ENCODE data around the gene CUL3.

CUL3 gene

GRCh38 chr2:224572338-224572737 lies 12.8 kb downstream of the CUL3 start:
- DNase-seq (ENCODE audit: low read depth): no peak
- no peak overlapping the region for H3K4me3 ChIP-seq (ENCODE audit: control insufficient read depth, low read depth, low read length)
- TF ChIP-seq, protein P1, sequence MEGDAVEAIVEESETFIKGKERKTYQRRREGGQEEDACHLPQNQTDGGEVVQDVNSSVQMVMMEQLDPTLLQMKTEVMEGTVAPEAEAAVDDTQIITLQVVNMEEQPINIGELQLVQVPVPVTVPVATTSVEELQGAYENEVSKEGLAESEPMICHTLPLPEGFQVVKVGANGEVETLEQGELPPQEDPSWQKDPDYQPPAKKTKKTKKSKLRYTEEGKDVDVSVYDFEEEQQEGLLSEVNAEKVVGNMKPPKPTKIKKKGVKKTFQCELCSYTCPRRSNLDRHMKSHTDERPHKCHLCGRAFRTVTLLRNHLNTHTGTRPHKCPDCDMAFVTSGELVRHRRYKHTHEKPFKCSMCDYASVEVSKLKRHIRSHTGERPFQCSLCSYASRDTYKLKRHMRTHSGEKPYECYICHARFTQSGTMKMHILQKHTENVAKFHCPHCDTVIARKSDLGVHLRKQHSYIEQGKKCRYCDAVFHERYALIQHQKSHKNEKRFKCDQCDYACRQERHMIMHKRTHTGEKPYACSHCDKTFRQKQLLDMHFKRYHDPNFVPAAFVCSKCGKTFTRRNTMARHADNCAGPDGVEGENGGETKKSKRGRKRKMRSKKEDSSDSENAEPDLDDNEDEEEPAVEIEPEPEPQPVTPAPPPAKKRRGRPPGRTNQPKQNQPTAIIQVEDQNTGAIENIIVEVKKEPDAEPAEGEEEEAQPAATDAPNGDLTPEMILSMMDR (IDR thresholded peaks at IDR 0.05; ENCODE audit: control insufficient read depth, insufficient read depth, low read depth, low read length, missing control alignments): no peak

DNA sequence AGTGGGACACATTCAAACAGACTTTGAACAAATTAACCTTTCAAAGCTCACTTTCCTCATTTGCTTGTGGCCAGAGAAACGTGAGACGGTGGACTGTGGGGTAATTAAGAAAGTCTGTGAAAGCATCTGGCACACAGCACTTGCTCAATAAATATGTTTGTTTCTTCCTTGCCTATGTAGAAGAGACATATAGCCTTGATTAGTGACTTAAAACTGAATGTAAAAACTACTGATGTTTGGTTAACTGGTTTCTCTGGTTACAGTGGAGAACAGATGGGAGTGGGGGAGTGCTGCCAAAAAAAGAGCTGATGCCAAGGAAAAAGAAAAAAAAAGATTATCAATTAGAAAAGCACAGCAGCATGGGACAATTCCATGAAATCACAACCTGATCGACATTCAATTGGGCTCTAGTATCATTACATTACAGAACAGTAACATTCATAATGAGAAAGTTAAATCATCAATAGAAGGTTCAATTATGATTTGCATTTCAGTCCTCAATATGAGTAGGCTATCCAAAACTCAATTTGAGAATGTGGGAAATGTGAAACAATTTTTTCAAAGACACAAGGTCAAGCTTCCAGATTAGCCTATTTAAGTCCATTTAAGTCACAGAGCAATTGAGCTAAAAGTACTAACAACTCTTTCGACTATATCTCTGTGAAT lies 14.7 kb downstream of the CUL3 start:
- no peak overlapping the region for H3K4me3 ChIP-seq (ENCODE audit: control insufficient read depth, low read depth, low read length)
- TF ChIP-seq, protein P1 (IDR thresholded peaks at IDR 0.05; ENCODE audit: control insufficient read depth, insufficient read depth, low read depth, low read length, missing control alignments): no peak
- no peak for DNase-seq (ENCODE audit: low read depth)

DNA sequence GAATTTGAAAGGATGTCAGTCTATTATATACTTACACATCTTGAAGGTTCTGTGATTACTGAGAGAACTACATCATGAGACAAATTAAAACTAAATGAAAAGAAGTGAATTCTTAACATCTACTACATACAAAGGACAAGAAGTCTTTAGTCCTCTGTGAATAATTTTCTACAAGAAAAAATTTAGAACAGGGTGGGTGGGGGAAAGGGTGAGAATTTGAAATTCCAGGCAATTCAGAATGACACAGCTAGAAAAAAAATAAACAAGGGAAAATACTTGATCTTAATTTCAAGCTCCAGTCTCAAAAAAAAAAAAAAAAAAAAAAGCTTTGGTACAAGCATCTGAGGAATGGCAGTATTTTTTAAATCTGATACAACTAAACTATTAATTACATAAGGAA lies 15.5 kb downstream of the CUL3 start:
- TF ChIP-seq, protein P1 (IDR thresholded peaks at IDR 0.05; ENCODE audit: control insufficient read depth, insufficient read depth, low read depth, low read length, missing control alignments): no peak
- DNase-seq (ENCODE audit: low read depth): no peak
- no peak overlapping the region for H3K4me3 ChIP-seq (ENCODE audit: control insufficient read depth, low read depth, low read length)

DNA sequence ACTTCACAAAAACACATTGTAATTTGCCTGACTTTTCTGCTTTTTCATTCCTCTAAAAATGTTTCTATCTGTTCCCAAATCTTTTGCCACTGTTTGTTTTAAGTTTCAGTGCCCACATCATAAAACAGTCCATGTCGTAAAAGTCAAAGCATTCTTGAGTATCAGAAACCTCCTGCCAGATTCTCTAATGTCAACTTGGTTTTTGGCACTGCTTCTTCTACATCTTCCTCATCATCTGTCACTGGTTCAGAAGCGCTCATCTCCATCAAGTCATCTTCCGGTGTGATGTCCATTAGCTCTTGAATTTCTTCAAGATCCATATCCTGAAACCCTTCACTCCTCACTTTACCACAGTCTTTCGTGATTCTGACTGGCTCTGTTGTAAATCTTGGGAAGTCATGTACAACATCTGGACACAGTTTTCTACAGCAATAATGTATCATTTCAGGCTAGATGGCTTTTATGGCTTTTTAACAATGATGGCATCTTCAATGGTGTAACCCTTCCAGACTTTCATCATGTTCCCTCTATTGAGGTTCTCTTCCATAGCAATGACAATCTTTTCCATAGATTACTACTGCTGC lies 19.6 kb downstream of the CUL3 start:
- DNase-seq (ENCODE audit: low read depth): no peak
- TF ChIP-seq, protein P1 (IDR thresholded peaks at IDR 0.05; ENCODE audit: control insufficient read depth, insufficient read depth, low read depth, low read length, missing control alignments): no peak
- H3K4me3 ChIP-seq (ENCODE audit: control insufficient read depth, low read depth, low read length): no peak overlapping the region

- TF ChIP-seq, protein P1 (IDR thresholded peaks at IDR 0.05; ENCODE audit: control insufficient read depth, insufficient read depth, low read depth, low read length, missing control alignments): no peak
- DNase-seq (ENCODE audit: low read depth): no peak
- H3K4me3 ChIP-seq (ENCODE audit: control insufficient read depth, low read depth, low read length): no peak overlapping the region
Measured at GRCh38 chr2:224563537-224563936, 21.6 kb downstream of the CUL3 start.

DNA sequence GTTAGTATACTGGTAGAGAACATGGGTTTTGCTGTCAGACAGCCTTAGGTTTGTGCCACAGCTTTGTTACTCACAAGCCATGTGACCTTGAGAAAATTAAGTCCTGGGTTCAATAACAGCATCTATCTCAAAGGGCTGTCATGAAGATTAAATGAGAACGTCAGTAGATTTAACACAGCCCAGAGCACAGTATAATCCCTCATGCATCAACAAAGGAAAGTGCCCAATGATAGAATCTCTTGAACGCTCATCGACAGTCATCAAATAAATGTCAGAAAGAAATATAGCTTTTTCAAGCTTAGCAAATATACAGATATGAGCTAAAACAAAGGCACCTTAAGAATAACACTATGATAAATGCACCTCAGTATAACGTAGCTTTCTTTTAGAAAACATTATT lies 22.3 kb downstream of the CUL3 start:
- DNase-seq (ENCODE audit: low read depth): no peak
- TF ChIP-seq, protein P1 (IDR thresholded peaks at IDR 0.05; ENCODE audit: control insufficient read depth, insufficient read depth, low read depth, low read length, missing control alignments): no peak
- H3K4me3 ChIP-seq (ENCODE audit: control insufficient read depth, low read depth, low read length): no peak overlapping the region
